Middle frontal gyrus (tissue), 1 donor: ENCODE data around the gene HMGXB3.
"Not testable (repeated sequence)": the region's sequence is repeated elsewhere in the genome, so short reads cannot be mapped to it uniquely, and the experiment has no call there.

Source experiments
- DNase-seq: peaks from one replicate; pipeline ENCODE4 v3.0.0-alpha.2; 2015; ENCODE audit warnings: low spot score; ENCODE audit errors: extremely low spot score

HMGXB3 gene

GRCh38 chr5:150022158-150022531 lies 21.6 kb downstream of the HMGXB3 start:
- no peak for DNase-seq

- no peak for DNase-seq
Observed at GRCh38 chr5:150022681-150023080, 22.1 kb downstream of the HMGXB3 start.

- no peak for DNase-seq
Observed at GRCh38 chr5:150023136-150023535, 22.6 kb downstream of the HMGXB3 start.

GRCh38 chr5:150024346-150024984 lies 23.9 kb downstream of the HMGXB3 start:
- DNase-seq: no peak

GRCh38 chr5:150026682-150027172 lies 26.2 kb downstream of the HMGXB3 start:
- no peak for DNase-seq

- DNase-seq: not testable (repeated sequence)
Observed at GRCh38 chr5:150028047-150028446, 27.5 kb downstream of the HMGXB3 start.

- no peak for DNase-seq
Observed at GRCh38 chr5:150033334-150033733, 32.8 kb downstream of the HMGXB3 start.

- no peak for DNase-seq
Observed at GRCh38 chr5:150034662-150035061, 34.1 kb downstream of the HMGXB3 start.

GRCh38 chr5:150035139-150035895 lies 34.8 kb downstream of the HMGXB3 start:
- DNase-seq: no peak

- DNase-seq: no peak
Observed at GRCh38 chr5:150036513-150036912, 36.0 kb downstream of the HMGXB3 start.

- no peak for DNase-seq
Observed at GRCh38 chr5:150038547-150038946, 38.0 kb downstream of the HMGXB3 start.

- no peak for DNase-seq
Observed at GRCh38 chr5:150042459-150042858, 41.9 kb downstream of the HMGXB3 start.

- no peak for DNase-seq
Observed at GRCh38 chr5:150043657-150044328, 43.3 kb downstream of the HMGXB3 start.

- no peak for DNase-seq
Observed at GRCh38 chr5:150044329-150044681, 43.8 kb downstream of the HMGXB3 start.

- no peak for DNase-seq
Observed at GRCh38 chr5:150044712-150045111, 44.2 kb downstream of the HMGXB3 start.

- no peak for DNase-seq
Observed at GRCh38 chr5:150045549-150045948, 45.0 kb downstream of the HMGXB3 start.

GRCh38 chr5:150046031-150046430 lies 45.5 kb downstream of the HMGXB3 start:
- no peak for DNase-seq

- not testable (repeated sequence) for DNase-seq
Observed at GRCh38 chr5:150050172-150050811, 49.8 kb downstream of the HMGXB3 start.

- no peak for DNase-seq
Observed at GRCh38 chr5:150051657-150052195, 51.2 kb downstream of the HMGXB3 start.

- DNase-seq: no peak
Observed at GRCh38 chr5:150052226-150052955, 51.9 kb downstream of the HMGXB3 start.
